Measurements from ENCODE around the gene BANF2.

- TF ChIP-seq FOSL1 (IDR thresholded peaks at IDR 0.05; ENCODE audit: insufficient read depth, low read depth, low read length), result no peak
- no peak for TF ChIP-seq SP4 (IDR thresholded peaks at IDR 0.05; ENCODE audit: low read length)
- TF ChIP-seq CTCF (IDR thresholded peaks at IDR 0.05; ENCODE audit: control extremely low read depth in 1 of 3, insufficient read depth in 1 of 3, low read depth in 1 of 3, low read length in 3 of 3), result no peak
- TF ChIP-seq EZH2 (IDR thresholded peaks at IDR 0.05; ENCODE audit: low read depth, low read length, severe bottlenecking), result no peak
- no peak for TF ChIP-seq TBP (IDR thresholded peaks at IDR 0.05; ENCODE audit: low read depth, low read length)
- no peak for TF ChIP-seq E2F6 (IDR thresholded peaks at IDR 0.05)
- TF ChIP-seq CHD2 (IDR thresholded peaks at IDR 0.05; ENCODE audit: low read length), result no peak
- TF ChIP-seq POLR2A (IDR thresholded peaks at IDR 0.05; ENCODE audit: control extremely low read depth in 1 of 2, low read depth in 2 of 2, low read length in 2 of 2), result no peak
- no peak for TF ChIP-seq JUND (IDR thresholded peaks at IDR 0.05; ENCODE audit: low read length)
- no peak for TF ChIP-seq CBX5 (IDR thresholded peaks at IDR 0.05; ENCODE audit: low read depth, low read length)
- TF ChIP-seq TEAD4 (IDR thresholded peaks at IDR 0.05; ENCODE audit: low read depth, low read length), result no peak
- no peak for TF ChIP-seq TCF12 (IDR thresholded peaks at IDR 0.05; ENCODE audit: low read depth, low read length)
- TF ChIP-seq POLR2AphosphoS5 (IDR thresholded peaks at IDR 0.05; ENCODE audit: low read depth, low read length), result no peak
- no peak for TF ChIP-seq YY1 (IDR thresholded peaks at IDR 0.05; ENCODE audit: low read depth, low read length)
Measured at GRCh38 chr20:17773619-17774018, 73.9 kb downstream of the BANF2 start.
